HepG2 (cell line): ENCODE results near the gene CUL4A. TPM values are rescaled to one million over a fixed set of nuclear protein-coding genes. Genes with fewer than 3 reads are reported as not detected.

Source experiments
- ATAC-seq: fragments of 200-7000 bp; cut with Tn5 transposase; 3 replicates; pipeline ENCODE4 v1.9.1; 2020; ENCODE audit warnings: mild to moderate bottlenecking, moderate library complexity
- BruUV-seq: library from RNA; stranded (reverse); fragments of 400-500 nt; replicated peaks from 2 replicates; lab custom pipeline; 2021; lab: Mats Ljungman, UMichigan
- CTCF ChIA-PET: fragments of 300-600 bp; formaldehyde crosslinking; extraction: SDS; loops from one replicate; lab custom pipeline; 2021; ENCODE audit warnings: low total read pairs, inconsistent platforms, low intra/inter-chr PET ratio; lab: Yijun Ruan, JAX
- POLR2A ChIA-PET: fragments of 350-600 bp; sonication (Branson Sonifier 250); formaldehyde crosslinking; loops from one replicate; lab custom pipeline; 2020; ENCODE audit warnings: antibody characterized with exemption, inconsistent platforms; lab: Yijun Ruan, JAX
- DNase-seq: peaks from one replicate; pipeline ENCODE4 v3.0.0-alpha.2; 2015; ENCODE audit warnings: low spot score
- FAIRE-seq: peaks from 3 replicates; lab custom pipeline; 2011; peaks lifted over from hg19 to GRCh38; lab: Jason Lieb, UNC
- H2AFZ ChIP-seq: one replicate; pipeline ENCODE4 v1.6.1; 2011; ENCODE audit warnings: low read length, inconsistent platforms
- H3K27ac ChIP-seq: fragments of 300-600 bp; 3 replicates; pipeline ENCODE4 v1.8.0; 2011; ENCODE audit warnings: mixed run types, mild to moderate bottlenecking, mixed read lengths, low read length, inconsistent platforms; ENCODE audit not compliant: insufficient read depth; ENCODE audit errors: extremely low read length
- H3K27me3 ChIP-seq, 2 experiments: fragments of 200-600 bp in 1 of 2; 2 replicates in 1 of 2; 3 replicates in 1 of 2; pipeline versions ENCODE4 v1.6.0 to v1.8.0; 2011; ENCODE audit warnings: low read length in 2 of 2, mild to moderate bottlenecking in 2 of 2, moderate library complexity in 2 of 2, inconsistent platforms in 1 of 2; ENCODE audit not compliant: insufficient read depth in 2 of 2, control insufficient read depth in 1 of 2
- H3K36me3 ChIP-seq, 2 experiments: fragments of 200-600 bp in 1 of 2; replicated peaks in 1 of 2; 2 replicates in 1 of 2; 3 replicates in 1 of 2; pipeline versions ENCODE4 v1.5.1 to v1.8.0; 2011; ENCODE audit warnings: low read length in 2 of 2, inconsistent platforms in 1 of 2; ENCODE audit not compliant: insufficient read depth in 2 of 2, control insufficient read depth in 1 of 2
- H3K4me1 ChIP-seq: 2 replicates; pipeline ENCODE4 v1.5.1; 2012; ENCODE audit warnings: low read length, inconsistent platforms; ENCODE audit not compliant: insufficient read depth
- H3K4me2 ChIP-seq: 2 replicates; pipeline ENCODE4 v1.6.0; 2011; ENCODE audit warnings: low read depth, low read length, inconsistent platforms
- H3K4me3 ChIP-seq, 3 experiments: fragments of 200-600 bp in 1 of 3; sonication (generic), shearing (Covaris generic) in 1 of 3; replicated peaks in 1 of 3; 2 replicates each; pipeline ENCODE4 v1.5.1; 2011 to 2016; ENCODE audit warnings: low read length in 3 of 3, inconsistent platforms in 2 of 3, low read depth in 2 of 3, mild to moderate bottlenecking in 2 of 3, control low read depth in 1 of 3, mixed read lengths in 1 of 3; ENCODE audit not compliant: insufficient read depth in 1 of 3
- H3K79me2 ChIP-seq: one replicate; pipeline ENCODE4 v1.6.1; 2011; ENCODE audit warnings: low read length, inconsistent platforms; ENCODE audit not compliant: insufficient read depth
- H3K9ac ChIP-seq: 2 replicates; pipeline ENCODE4 v1.6.0; 2011; ENCODE audit warnings: mild to moderate bottlenecking, low read depth, low read length, inconsistent platforms; ENCODE audit not compliant: insufficient read depth
- H3K9me3 ChIP-seq: 2 replicates; pipeline ENCODE4 v1.5.1; 2012; ENCODE audit warnings: mild to moderate bottlenecking, low read length
- H4K20me1 ChIP-seq: 2 replicates; pipeline ENCODE4 v1.6.0; 2011; ENCODE audit warnings: inconsistent platforms, mild to moderate bottlenecking, low read length, moderate library complexity; ENCODE audit not compliant: insufficient read depth
- IKZF4 ChIP-seq: sonication (generic); formaldehyde crosslinking; IDR thresholded peaks from 2 replicates; pipeline ENCODE4 v1.5.1; 2020; ENCODE audit warnings: borderline replicate concordance, mild to moderate bottlenecking, low read depth, missing genetic modification reagents; ENCODE audit errors: not compliant biosample characterization
- LCORL ChIP-seq, 2 experiments: fragments of 450-650 bp in 1 of 2; sonication (generic) in 1 of 2; formaldehyde crosslinking in 1 of 2; IDR thresholded peaks; 2 replicates each; pipeline versions ENCODE4 v1.5.0 to v1.6.1; 2017 to 2020; ENCODE audit warnings: antibody characterized with exemption in 1 of 2, missing genetic modification reagents in 1 of 2
- RBM22 ChIP-seq: fragments of 200-400 bp; formaldehyde crosslinking; optimal IDR thresholded peaks from 2 replicates; pipeline ENCODE3; 2017; ENCODE audit warnings: mild to moderate bottlenecking, low read length, moderate library complexity
- SMAD9 ChIP-seq: sonication (generic); formaldehyde crosslinking; IDR thresholded peaks from 2 replicates; pipeline ENCODE4 v1.5.1; 2020; ENCODE audit warnings: mild to moderate bottlenecking, missing genetic modification reagents
- SP5 ChIP-seq: IDR thresholded peaks from 2 replicates; pipeline ENCODE4 v1.6.1; 2016; ENCODE audit warnings: low read depth, borderline replicate concordance
- STAG1 ChIP-seq: sonication (generic); formaldehyde crosslinking; IDR thresholded peaks from 2 replicates; pipeline ENCODE4 v1.4.0; 2020; ENCODE audit warnings: missing genetic modification reagents
- ZNF235 ChIP-seq: sonication (generic); formaldehyde crosslinking; IDR thresholded peaks from 2 replicates; pipeline ENCODE4 v1.8.1; 2023; ENCODE audit warnings: mild to moderate bottlenecking, missing genetic modification reagents, borderline replicate concordance
- ZNF549 ChIP-seq: sonication (generic); formaldehyde crosslinking; IDR thresholded peaks from 2 replicates; pipeline ENCODE4 v1.5.0; 2020; ENCODE audit warnings: missing genetic modification reagents
- ZNF816 ChIP-seq: sonication (generic); formaldehyde crosslinking; IDR thresholded peaks from 2 replicates; pipeline ENCODE4 v1.8.0; 2022; ENCODE audit warnings: missing genetic modification reagents, mild to moderate bottlenecking, borderline replicate concordance
- whole genome bisulfite sequencing: methylation state at CpG from one replicate; pipeline ENCODE4 v1.1.6; 2017; ENCODE audit warnings: low lambda C conversion rate; 5-methylcytosine and 5-hydroxymethylcytosine counted together
- in situ Hi-C: cut with HindIII; loops from 2 replicates; pipeline ENCODE4 v1.10.0; 2017; ENCODE audit warnings: low pct_unique_long_range_greater_than_20kb; ENCODE audit not compliant: extremely low pct_ligation_motif_present
- intact Hi-C: fragments of 100-400 bp; cut with micrococcal nuclease; formaldehyde crosslinking; loops from one replicate; pipeline ENCODE4 v1.10.0; 2022; ENCODE audit not compliant: unreplicated experiment
- polyA plus RNA-seq, 8 experiments: library from polyadenylated mRNA; depleted of rRNA in 3 of 8; stranded (reverse) in 7 of 8; unstranded in 1 of 8; fragments of >200 nt; fragmentation: Illumina TruSeq in 4 of 8; extraction: Trizol in 4 of 8; gene quantifications; 2 replicates each; pipeline versions ENCODE4 v1.2.1 to v1.2.3, GENCODE V29; 2011 to 2016; ENCODE audit warnings: low read depth in 4 of 8, missing spikeins in 1 of 8, mixed read lengths in 1 of 8; ENCODE audit not compliant: insufficient read depth in 1 of 8
- total RNA-seq, 5 experiments: library from RNA; depleted of rRNA; stranded (reverse); fragments of >200 nt; fragmentation: Illumina TruSeq; extraction: Trizol; gene quantifications; 2 replicates each; pipeline ENCODE4 v1.2.3, GENCODE V29; 2016; ENCODE audit warnings: low read depth in 1 of 5
- TF ChIP-seq, protein P1 (sequence below): sonication (generic); formaldehyde crosslinking; IDR thresholded peaks from 2 replicates; pipeline ENCODE4 v1.4.0; 2020; ENCODE audit warnings: mild to moderate bottlenecking, missing genetic modification reagents
- TF ChIP-seq, protein P2 (sequence below): sonication (generic); formaldehyde crosslinking; IDR thresholded peaks from 2 replicates; pipeline ENCODE4 v1.5.0; 2020; ENCODE audit warnings: missing genetic modification reagents, mild to moderate bottlenecking, borderline replicate concordance
- TF ChIP-seq, protein P3 (sequence below): sonication (generic); formaldehyde crosslinking; IDR thresholded peaks from 2 replicates; pipeline ENCODE4 v1.5.1; 2020; ENCODE audit warnings: mild to moderate bottlenecking, moderate library complexity, missing genetic modification reagents
- TF ChIP-seq, protein P4 (sequence below): sonication (generic); formaldehyde crosslinking; IDR thresholded peaks from 2 replicates; pipeline ENCODE4 v1.5.0; 2020; ENCODE audit warnings: mild to moderate bottlenecking, missing genetic modification reagents
- TF ChIP-seq, protein P5 (sequence below): sonication (generic); formaldehyde crosslinking; IDR thresholded peaks from 2 replicates; pipeline ENCODE4 v1.4.0; 2020; ENCODE audit warnings: missing genetic modification reagents

Gene CUL4A
- total and polyA plus RNA-seq, 2 of the 13 experiments (the other 11 are each of a cell fraction or from before 2014, with no cell fraction given), result 51.2 to 75.3 TPM

DNA sequence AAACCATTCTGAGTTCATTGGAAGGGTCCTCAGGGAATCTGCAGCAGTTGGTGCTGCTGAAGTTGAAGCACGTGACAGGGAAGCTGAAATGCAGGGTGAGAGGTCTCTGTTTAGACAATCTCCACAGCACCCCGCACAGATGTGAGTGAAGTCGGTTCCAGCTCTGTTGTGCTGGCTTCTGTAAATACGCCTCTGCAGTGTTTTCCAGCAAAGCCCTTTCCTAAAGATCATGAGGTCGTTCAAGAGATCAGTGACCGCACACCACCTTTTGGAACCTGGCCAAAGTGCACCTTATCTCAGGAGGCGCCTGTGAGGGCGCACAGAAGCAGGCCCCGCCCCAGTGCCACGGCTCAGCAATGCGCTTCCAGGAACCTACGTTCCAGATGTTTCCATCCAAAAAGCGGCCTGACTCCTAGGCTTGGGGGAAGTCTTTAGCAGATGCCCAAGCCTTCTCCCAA, 10.8 kb downstream of the CUL4A start (continued):
- TF ChIP-seq, protein P1, sequence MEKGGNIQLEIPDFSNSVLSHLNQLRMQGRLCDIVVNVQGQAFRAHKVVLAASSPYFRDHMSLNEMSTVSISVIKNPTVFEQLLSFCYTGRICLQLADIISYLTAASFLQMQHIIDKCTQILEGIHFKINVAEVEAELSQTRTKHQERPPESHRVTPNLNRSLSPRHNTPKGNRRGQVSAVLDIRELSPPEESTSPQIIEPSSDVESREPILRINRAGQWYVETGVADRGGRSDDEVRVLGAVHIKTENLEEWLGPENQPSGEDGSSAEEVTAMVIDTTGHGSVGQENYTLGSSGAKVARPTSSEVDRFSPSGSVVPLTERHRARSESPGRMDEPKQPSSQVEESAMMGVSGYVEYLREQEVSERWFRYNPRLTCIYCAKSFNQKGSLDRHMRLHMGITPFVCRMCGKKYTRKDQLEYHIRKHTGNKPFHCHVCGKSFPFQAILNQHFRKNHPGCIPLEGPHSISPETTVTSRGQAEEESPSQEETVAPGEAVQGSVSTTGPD (CRISPR knock-in tag), result no peak; the same call in 1 of the 2 replicates
- TF ChIP-seq, protein P2, sequence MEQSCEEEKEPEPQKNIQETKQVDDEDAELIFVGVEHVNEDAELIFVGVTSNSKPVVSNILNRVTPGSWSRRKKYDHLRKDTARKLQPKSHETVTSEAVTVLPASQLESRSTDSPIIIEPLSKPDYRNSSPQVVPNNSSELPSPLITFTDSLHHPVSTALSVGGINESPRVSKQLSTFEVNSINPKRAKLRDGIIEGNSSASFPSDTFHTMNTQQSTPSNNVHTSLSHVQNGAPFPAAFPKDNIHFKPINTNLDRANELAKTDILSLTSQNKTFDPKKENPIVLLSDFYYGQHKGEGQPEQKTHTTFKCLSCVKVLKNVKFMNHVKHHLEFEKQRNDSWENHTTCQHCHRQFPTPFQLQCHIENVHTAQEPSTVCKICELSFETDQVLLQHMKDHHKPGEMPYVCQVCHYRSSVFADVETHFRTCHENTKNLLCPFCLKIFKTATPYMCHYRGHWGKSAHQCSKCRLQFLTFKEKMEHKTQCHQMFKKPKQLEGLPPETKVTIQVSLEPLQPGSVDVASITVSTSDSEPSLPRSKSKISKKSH (CRISPR knock-in tag), result no peak
- TF ChIP-seq, protein P3, sequence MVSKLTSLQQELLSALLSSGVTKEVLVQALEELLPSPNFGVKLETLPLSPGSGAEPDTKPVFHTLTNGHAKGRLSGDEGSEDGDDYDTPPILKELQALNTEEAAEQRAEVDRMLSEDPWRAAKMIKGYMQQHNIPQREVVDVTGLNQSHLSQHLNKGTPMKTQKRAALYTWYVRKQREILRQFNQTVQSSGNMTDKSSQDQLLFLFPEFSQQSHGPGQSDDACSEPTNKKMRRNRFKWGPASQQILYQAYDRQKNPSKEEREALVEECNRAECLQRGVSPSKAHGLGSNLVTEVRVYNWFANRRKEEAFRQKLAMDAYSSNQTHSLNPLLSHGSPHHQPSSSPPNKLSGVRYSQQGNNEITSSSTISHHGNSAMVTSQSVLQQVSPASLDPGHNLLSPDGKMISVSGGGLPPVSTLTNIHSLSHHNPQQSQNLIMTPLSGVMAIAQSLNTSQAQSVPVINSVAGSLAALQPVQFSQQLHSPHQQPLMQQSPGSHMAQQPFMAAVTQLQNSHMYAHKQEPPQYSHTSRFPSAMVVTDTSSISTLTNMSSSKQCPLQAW (CRISPR knock-in tag), result peak; percentile 70
- TF ChIP-seq SP5 (CRISPR knock-in tag), result peak; percentile 16; the same call in 1 of the 2 replicates

DNA sequence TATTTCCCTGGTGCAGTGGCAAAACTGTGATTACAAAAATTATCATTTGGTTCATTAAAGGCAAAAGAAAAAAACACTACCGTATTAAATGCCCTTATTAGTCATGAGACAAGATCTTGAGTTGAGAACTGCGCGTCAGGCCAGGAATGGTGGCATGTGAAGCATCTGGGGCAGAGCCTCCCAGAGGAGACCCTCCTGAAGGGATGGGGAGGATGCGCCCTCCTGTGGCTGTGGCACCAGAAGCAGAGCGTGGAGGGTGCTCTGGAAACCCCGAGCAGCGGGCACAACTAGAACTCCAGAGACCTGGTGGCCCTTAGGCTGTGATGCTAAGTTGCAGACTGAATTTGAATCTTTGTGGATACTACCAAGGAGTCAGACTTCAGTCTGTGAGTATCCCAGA, 11.5 kb downstream of the CUL4A start:
- H4K20me1 ChIP-seq, result peaks cover 39% of the 10 kb centered on the region
- H3K27me3 ChIP-seq, result no peaks in the 10 kb centered on the region
- ChIA-PET CTCF (interaction anchor here (1.1 kb wide), 1 partner anchor 186 kb away, joined by 5 read pairs; no protein-coding TSS in a partner anchor), POLR2A (no interaction called here)
- no peak overlapping the region for H3K9ac ChIP-seq
- peaks cover 29 to 65% of the 10 kb centered on the region in 2 experiments for H3K36me3 ChIP-seq
- WGBS, result 98% methylated on average over 7 of the region's 7 CpGs
- H3K27ac ChIP-seq, result peak overlapping the region; percentile 57
- FAIRE-seq, result no peak
- peak; percentile 59 for ATAC-seq
- no peak for DNase-seq
- in situ Hi-C loops (no loop called here), intact Hi-C loops (loop anchor here (2.0 kb wide), 1 partner anchor 186 kb away; no protein-coding TSS in a partner anchor)
- BruUV-seq, result no TSS peak
- peaks cover 84% of the 10 kb centered on the region for H3K79me2 ChIP-seq
- H3K4me2 ChIP-seq, result no peak overlapping the region
- H2AFZ ChIP-seq, result no peak overlapping the region
- H3K9me3 ChIP-seq, result no peaks in the 10 kb centered on the region
- peaks cover 51% of the 10 kb centered on the region for H3K4me1 ChIP-seq
- no peak overlapping the region for H3K4me3 ChIP-seq
- TF ChIP-seq, protein P4, sequence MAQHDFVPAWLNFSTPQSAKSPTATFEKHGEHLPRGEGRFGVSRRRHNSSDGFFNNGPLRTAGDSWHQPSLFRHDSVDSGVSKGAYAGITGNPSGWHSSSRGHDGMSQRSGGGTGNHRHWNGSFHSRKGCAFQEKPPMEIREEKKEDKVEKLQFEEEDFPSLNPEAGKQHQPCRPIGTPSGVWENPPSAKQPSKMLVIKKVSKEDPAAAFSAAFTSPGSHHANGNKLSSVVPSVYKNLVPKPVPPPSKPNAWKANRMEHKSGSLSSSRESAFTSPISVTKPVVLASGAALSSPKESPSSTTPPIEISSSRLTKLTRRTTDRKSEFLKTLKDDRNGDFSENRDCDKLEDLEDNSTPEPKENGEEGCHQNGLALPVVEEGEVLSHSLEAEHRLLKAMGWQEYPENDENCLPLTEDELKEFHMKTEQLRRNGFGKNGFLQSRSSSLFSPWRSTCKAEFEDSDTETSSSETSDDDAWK, result no peak
- TF ChIP-seq ZNF235 (CRISPR knock-in tag), result no peak
- no peak for TF ChIP-seq SMAD9 (CRISPR knock-in tag)
- peak; percentile 65 for TF ChIP-seq RBM22
- no peak for TF ChIP-seq ZNF549 (CRISPR knock-in tag)
- peak; percentile 80 for TF ChIP-seq STAG1 (CRISPR knock-in tag)
- TF ChIP-seq, protein P5, sequence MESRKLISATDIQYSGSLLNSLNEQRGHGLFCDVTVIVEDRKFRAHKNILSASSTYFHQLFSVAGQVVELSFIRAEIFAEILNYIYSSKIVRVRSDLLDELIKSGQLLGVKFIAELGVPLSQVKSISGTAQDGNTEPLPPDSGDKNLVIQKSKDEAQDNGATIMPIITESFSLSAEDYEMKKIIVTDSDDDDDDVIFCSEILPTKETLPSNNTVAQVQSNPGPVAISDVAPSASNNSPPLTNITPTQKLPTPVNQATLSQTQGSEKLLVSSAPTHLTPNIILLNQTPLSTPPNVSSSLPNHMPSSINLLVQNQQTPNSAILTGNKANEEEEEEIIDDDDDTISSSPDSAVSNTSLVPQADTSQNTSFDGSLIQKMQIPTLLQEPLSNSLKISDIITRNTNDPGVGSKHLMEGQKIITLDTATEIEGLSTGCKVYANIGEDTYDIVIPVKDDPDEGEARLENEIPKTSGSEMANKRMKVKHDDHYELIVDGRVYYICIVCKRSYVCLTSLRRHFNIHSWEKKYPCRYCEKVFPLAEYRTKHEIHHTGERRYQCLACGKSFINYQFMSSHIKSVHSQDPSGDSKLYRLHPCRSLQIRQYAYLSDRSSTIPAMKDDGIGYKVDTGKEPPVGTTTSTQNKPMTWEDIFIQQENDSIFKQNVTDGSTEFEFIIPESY (CRISPR knock-in tag), result peak; percentile 61
- 0 out of 2 replicates have a peak, but pooled peaks have one; percentile 24 for TF ChIP-seq ZNF816 (CRISPR knock-in tag)
- no peak for TF ChIP-seq LCORL (IDR thresholded peaks at IDR 0.05)
- TF ChIP-seq LCORL (CRISPR knock-in tag; IDR thresholded peaks at IDR 0.05), result no peak
- no peak for TF ChIP-seq IKZF4
